Measurements from ENCODE around the gene HOXA13.

Gene HOXA13

GRCh38 chr7:27245798-27246691 is 46.2 kb upstream of the HOXA13 start:
- intact Hi-C loops (cut with DNase I; ENCODE audit: low total_unique reads) = no loop called here
- TF ChIP-seq CTCF (IDR thresholded peaks at IDR 0.05) = no peak
- DNase-seq = no peak
- no peaks in the 10 kb centered on the region for H3K36me3 ChIP-seq
- H3K27me3 ChIP-seq = peaks cover 6 to 100% of the 10 kb centered on the region in 2 donors
- H3K4me1 ChIP-seq = peaks cover 0 to 44% (median 36%) of the 10 kb centered on the region in 4 donors
- no peaks in the 10 kb centered on the region for H3K9me3 ChIP-seq
- H3K27ac ChIP-seq = no peak overlapping the region
- H3K4me3 ChIP-seq = peak overlapping the region; percentile 11 to 37

GRCh38 chr7:27245124-27245797 is 45.4 kb upstream of the HOXA13 start:
- Histone ChIP-seq H3K9me3 (no peaks in the 10 kb centered on the region), H3K4me3 (peak overlapping the region in 1 of 2 donors; percentile 37), H3K27ac (no peak overlapping the region), H3K4me1 (peaks cover 0 to 43% (median 38%) of the 10 kb centered on the region in 4 donors), H3K27me3 (peaks cover 6 to 100% of the 10 kb centered on the region in 2 donors), H3K36me3 (no peaks in the 10 kb centered on the region)
- intact Hi-C loops (cut with DNase I; ENCODE audit: low total_unique reads) = no loop called here
- no peak for TF ChIP-seq CTCF (IDR thresholded peaks at IDR 0.05)
- no peak for DNase-seq

- no peak for TF ChIP-seq CTCF (IDR thresholded peaks at IDR 0.05)
- H3K4me3 ChIP-seq = no peak overlapping the region
- intact Hi-C loops (cut with DNase I; ENCODE audit: low total_unique reads) = no loop called here
- no peak for DNase-seq
- no peak overlapping the region for H3K27ac ChIP-seq
- H3K9me3 ChIP-seq = no peaks in the 10 kb centered on the region
- H3K27me3 ChIP-seq = peaks cover 6 to 100% of the 10 kb centered on the region in 2 donors
- no peaks in the 10 kb centered on the region for H3K36me3 ChIP-seq
- peaks cover 0 to 48% (median 41%) of the 10 kb centered on the region in 4 donors for H3K4me1 ChIP-seq
Measured at GRCh38 chr7:27244488-27245123, 44.7 kb upstream of the HOXA13 start.

GRCh38 chr7:27243340-27244163 is 43.7 kb upstream of the HOXA13 start:
- Histone ChIP-seq H3K36me3 (no peaks in the 10 kb centered on the region), H3K27ac (no peak overlapping the region), H3K9me3 (no peaks in the 10 kb centered on the region), H3K4me1 (peaks cover 0 to 54% (median 46%) of the 10 kb centered on the region in 4 donors), H3K4me3 (peak overlapping the region in 1 of 2 donors; percentile 28), H3K27me3 (peaks cover 6 to 100% of the 10 kb centered on the region in 2 donors)
- no peak for TF ChIP-seq CTCF (IDR thresholded peaks at IDR 0.05)
- intact Hi-C loops (cut with DNase I; ENCODE audit: low total_unique reads) = no loop called here
- no peak for DNase-seq
